KBM-7 (cell line): Measurements from ENCODE around the gene ENTPD3.
"Not testable (repeated sequence)": the region's sequence is repeated elsewhere in the genome, so short reads cannot be mapped to it uniquely, and the experiment has no call there.

Experiments used
- DNase-seq: peaks from one replicate; pipeline ENCODE4 v3.0.0-alpha.2; 2015
- in situ Hi-C: fragments of 300-500 bp; cut with MboI; formaldehyde crosslinking; loops from 2 replicates; pipeline ENCODE4 v1.14.3; 2020; ENCODE audit warnings: low sequenced_read_pairs, low pct_unique_long_range_greater_than_20kb, mixed read lengths

Gene ENTPD3

DNA sequence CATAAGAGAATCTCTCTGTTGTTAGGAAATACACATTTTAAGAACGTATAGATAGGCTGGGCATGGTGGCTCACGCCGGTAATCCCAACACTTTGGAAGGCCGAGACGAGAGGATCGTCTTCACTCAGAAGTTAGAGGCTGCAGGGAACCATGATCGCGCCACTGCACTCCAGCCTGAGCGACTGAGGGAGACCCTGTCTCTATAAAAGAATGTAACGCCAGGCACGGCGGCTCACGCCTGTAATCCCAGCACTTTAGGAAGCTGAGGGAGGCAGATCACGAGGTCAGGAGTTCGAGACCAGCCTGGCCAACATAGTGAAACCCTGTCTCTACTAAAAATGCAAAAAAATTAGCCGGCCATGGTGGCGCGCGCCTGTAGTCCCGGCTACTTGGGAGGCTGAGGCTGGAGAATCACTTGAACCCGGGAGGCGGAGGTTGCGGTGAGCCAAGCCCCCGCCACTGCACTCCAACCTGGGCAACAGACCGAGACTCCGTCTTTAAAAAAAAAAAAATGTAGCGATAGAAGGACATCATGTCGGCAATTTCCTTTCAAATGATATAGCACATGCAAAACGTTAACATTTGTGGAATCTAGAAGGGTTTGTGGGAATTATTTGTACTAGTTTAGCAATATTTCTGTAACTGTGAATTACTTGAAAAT is 69.4 kb downstream of the ENTPD3 start:
- no peak for DNase-seq
- in situ Hi-C loops = no loop called here

- DNase-seq = peak; percentile 94
- in situ Hi-C loops = no loop called here
Measured at GRCh38 chr3:40456940-40457823, 70.2 kb downstream of the ENTPD3 start, which contains the start of gene RPL14. RPL14 (plus strand) TSS chr3:40457339; CDS start chr3:40457472, 133 bp downstream.

DNA sequence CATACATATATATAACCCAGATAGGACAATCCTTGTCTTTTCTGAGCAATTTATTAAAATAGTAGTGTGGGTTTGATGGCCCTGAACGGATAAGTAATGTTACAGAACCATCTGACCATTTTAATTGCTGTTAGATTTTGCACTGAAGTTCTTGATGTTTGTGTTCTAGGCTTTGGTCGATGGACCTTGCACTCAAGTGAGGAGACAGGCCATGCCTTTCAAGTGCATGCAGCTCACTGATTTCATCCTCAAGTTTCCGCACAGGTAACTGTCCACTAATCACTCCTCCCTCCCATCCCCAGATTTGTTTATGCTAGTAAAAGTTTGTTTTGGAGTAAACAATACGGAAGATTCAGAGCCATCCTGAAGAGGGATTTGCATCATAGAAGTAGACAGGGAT is 71.5 kb downstream of the ENTPD3 start:
- DNase-seq = no peak
- in situ Hi-C loops = no loop called here

DNA sequence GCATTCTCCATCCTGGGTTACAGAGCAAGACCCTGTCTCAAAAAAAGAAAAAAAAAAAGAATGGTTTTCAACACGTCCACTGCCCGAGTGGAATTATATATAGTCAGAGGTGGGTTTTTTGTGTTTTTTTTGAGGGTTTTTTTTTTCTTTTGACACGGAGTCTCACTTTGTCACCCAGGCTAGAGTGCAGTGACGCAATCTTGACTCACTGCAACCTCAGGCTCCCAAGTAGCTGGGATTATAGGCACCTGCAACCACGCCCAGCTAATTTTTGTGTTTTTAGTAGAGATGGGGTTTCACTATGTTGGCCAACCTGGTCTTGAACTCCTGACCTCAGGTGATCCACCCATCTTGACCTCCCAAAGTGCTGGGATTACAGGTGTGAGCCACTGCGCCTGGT is 73.5 kb downstream of the ENTPD3 start:
- DNase-seq, in situ Hi-C loops: not testable (repeated sequence)

DNA sequence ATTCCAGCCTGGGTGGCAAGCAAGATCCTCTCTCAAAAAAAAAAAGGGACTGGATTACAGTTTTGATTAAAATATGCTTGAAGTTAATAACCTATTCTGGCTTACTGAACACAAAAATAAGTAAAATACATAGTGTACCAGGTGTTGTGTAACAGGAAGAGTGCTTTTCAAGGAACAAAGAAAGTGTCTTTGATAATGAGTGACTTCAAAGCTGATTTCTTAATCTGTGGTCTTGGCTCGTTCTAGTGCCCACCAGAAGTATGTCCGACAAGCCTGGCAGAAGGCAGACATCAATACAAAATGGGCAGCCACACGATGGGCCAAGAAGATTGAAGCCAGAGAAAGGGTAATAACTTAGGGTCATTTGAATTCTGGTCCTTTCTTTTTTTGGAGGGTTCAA is 74.2 kb downstream of the ENTPD3 start:
- no peak for DNase-seq
- in situ Hi-C loops = no loop called here

DNA sequence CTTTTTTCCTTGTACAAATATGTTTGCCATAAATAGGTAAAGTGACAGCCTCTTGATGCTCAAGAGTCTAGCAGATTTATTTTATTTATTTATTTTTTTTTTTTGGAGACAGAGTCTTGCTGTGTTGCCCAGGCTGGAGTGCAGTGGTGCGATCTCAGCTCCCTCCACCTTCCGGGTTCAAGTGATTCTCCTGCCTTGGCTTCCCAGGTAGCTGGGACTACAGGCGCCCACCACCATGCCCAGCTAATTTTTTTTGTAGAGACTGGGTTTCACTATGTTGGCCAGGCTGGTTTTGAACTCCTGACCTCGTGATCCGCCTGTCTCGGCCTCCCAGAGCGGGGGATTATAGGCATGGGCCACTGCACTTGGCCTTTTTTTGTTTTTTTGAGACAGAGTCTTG is 75.9 kb downstream of the ENTPD3 start:
- DNase-seq, in situ Hi-C loops: not testable (repeated sequence)

GRCh38 chr3:40463579-40463978 is 76.6 kb downstream of the ENTPD3 start:
- in situ Hi-C loops = no loop called here
- no peak for DNase-seq

GRCh38 chr3:40464339-40465110 is 77.5 kb downstream of the ENTPD3 start:
- no peak for DNase-seq
- in situ Hi-C loops = no loop called here

DNA sequence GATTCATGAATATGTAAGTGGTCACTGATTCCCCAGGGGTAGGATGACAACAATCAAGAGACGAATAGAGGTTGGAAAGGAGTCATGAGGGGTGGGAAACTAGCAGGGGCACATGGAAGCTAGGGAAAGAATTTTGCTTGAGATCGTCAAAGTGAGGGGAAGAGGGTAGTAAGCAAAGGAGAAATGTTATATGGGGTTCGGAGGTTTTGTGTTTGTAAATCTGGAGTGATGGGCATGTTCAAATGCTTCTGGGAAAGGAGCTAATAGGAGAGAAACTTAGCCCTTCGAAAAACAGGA is 78.1 kb downstream of the ENTPD3 start:
- in situ Hi-C loops = no loop called here
- DNase-seq = no peak

DNA sequence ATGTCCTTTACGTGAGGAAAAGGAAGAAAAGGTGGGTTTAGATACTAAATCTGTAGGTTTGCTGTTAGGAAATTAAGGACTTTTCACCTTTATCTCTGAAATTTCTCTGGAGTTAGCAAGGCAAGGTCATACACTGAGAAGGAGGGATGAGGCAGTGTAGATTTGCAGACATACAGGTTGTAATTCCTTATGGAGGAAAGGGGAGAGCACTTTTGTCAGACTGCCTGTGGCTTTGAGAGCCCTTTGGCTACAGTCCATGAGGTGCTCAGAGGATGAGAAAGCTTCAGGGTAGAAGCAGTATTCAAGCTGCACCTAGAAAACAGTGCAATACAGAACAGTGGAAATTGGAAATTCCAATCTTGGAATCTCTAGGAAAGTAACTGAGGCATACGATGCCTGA is 78.5 kb downstream of the ENTPD3 start:
- DNase-seq = no peak

DNA sequence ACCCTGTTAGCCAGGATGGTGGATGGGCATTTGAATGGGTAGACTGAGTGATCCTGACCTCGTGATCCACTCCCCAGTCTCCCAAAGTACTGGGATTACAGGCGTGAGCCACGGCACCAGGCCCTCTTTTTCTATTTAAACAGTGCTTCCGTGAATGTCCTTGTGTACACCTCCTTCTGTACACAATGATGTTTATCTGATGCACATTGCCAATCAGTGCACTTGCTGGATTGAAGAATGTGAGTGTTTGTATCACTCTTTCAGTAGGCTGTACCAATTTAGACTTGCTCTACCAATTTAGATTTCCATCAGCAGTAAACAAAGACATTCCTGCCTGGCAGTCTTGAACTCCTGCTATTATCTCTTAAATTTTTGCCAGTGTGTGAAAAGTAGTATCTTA is 81.0 kb downstream of the ENTPD3 start:
- DNase-seq = no peak
- in situ Hi-C loops = no loop called here

More for the DNA sequence above, 78.5 kb downstream of the ENTPD3 start:
- in situ Hi-C loops = no loop called here

DNA sequence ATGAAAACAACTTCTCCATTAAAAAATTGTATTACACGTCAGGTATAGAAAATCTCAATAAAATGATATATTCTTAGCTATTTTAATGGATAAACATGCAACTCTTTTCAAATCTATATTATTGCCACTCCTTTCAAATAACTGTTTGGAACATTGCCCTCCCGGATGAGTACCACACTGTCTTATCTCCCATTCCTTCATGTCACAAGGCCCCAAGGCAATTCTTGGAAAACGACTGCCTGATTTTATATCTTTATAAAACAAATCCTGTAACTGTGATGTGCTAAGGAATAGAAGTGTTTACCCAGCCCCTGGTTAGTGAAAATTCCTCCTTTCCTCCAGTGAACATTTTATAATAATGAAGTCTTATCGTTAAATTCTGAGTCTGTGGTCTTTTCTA is 83.7 kb downstream of the ENTPD3 start:
- no peak for DNase-seq
- in situ Hi-C loops = no loop called here

GRCh38 chr3:40476478-40477470 is 89.8 kb downstream of the ENTPD3 start, which contains the start of gene ZNF619:
ZNF619 (plus strand) TSS chr3:40477122; CDS start chr3:40477980, 858 bp downstream.
- in situ Hi-C loops = no loop called here

GRCh38 chr3:40477666-40478065 is 90.7 kb downstream of the ENTPD3 start:
- in situ Hi-C loops = no loop called here
- DNase-seq = no peak

More at GRCh38 chr3:40476478-40477470, 89.8 kb downstream of the ENTPD3 start, which contains the start of gene ZNF619:
- peak; percentile 78 for DNase-seq
